Sigmoid colon (tissue), 7 donors: Measurements from ENCODE around the gene PALM3. TPM values are rescaled to one million over a fixed set of nuclear protein-coding genes. Genes with fewer than 3 reads are reported as not detected.
A peak's percentile ranks its signal among the peaks of the same experiment; 100 is the strongest.

Experiments
- DNase-seq: peaks from one replicate; pipeline ENCODE4 v3.0.0-alpha.2; 2019
- H3K27ac ChIP-seq, 4 donors: fragments of 200-600 bp; sonication (generic); one replicate each; pipeline ENCODE4 v1.5.1; 2016 to 2019; ENCODE audit warnings: mild to moderate bottlenecking in 1 of 4
- H3K27me3 ChIP-seq, 3 donors: fragments of 200-600 bp; sonication (generic); one replicate each; pipeline ENCODE4 v1.5.1; 2019; ENCODE audit warnings: mild to moderate bottlenecking in 1 of 3
- H3K36me3 ChIP-seq, 4 donors: fragments of 200-600 bp; sonication (generic); one replicate each; pipeline ENCODE4 v1.5.1; 2016 to 2019
- H3K4me1 ChIP-seq, 4 donors: fragments of 200-600 bp; sonication (generic); one replicate each; pipeline ENCODE4 v1.5.1; 2017 to 2019
- H3K4me3 ChIP-seq, 4 donors: fragments of 200-600 bp; sonication (generic); one replicate each; pipeline ENCODE4 v1.5.1; 2017 to 2019; ENCODE audit warnings: mild to moderate bottlenecking in 2 of 4, moderate library complexity in 1 of 4
- H3K9me3 ChIP-seq, 4 donors: fragments of 200-600 bp in 3 of 4; sonication (generic) in 3 of 4; one replicate each; pipeline versions ENCODE4 v1.5.1 to v1.6.1; 2013 to 2019
- EP300 ChIP-seq, 4 donors: sonication (generic); formaldehyde crosslinking; IDR thresholded peaks; one replicate each; pipeline ENCODE4 v1.6.1; 2017; ENCODE audit warnings: antibody characterized with exemption in 4 of 4
- POLR2A ChIP-seq, 2 donors: fragments of 450-650 bp; IDR thresholded peaks; one replicate each; pipeline ENCODE4 v1.6.1; 2016; ENCODE audit warnings: antibody characterized with exemption in 2 of 2, mild to moderate bottlenecking in 2 of 2, moderate library complexity in 2 of 2
- POLR2AphosphoS5 ChIP-seq, 4 donors: sonication (generic); formaldehyde crosslinking; IDR thresholded peaks; one replicate each; pipeline ENCODE4 v1.6.1; 2017; ENCODE audit warnings: antibody characterized with exemption in 4 of 4
- WGBS, 2 donors: extraction: QIAGEN DNeasy Blood & Tissue Kit; methylation state at CpG; one replicate each; pipeline ENCODE4 v1.1.7; 2013; 5-methylcytosine and 5-hydroxymethylcytosine counted together
- intact Hi-C: fragments of 100-400 bp; cut with DNase I; formaldehyde crosslinking; loops from one replicate; pipeline ENCODE4 v1.15.1; 2023
- polyA plus RNA-seq, 3 donors: library from polyadenylated mRNA; stranded (reverse); fragments of 200-250 nt; gene quantifications; one replicate each; pipeline ENCODE4 v1.2.3, GENCODE V29; 2013
- total RNA-seq, 4 donors: library from RNA; depleted of rRNA; stranded (reverse); fragments of >200 nt; gene quantifications; one replicate each; pipeline ENCODE4 v1.1.0, GENCODE V29; 2016
- TF ChIP-seq, protein P1 (sequence below), 4 experiments: fragments of 450-650 bp in 3 of 4; fragments of 200-600 bp in 1 of 4; IDR thresholded peaks; one replicate each; pipeline ENCODE4 v1.5.1; 2016 to 2019; ENCODE audit warnings: antibody characterized with exemption in 4 of 4, mild to moderate bottlenecking in 3 of 4, moderate library complexity in 2 of 4
- donor health status: healthy with polysubstance abuse.
- donor health status: Bipolar disorder and iron deficiency.
- donor health status: healthy.

The PALM3 gene
- total and polyA plus RNA-seq, 7 donors, result 0.41 to 1.5 (median 0.66) TPM; not detected in 4

DNA sequence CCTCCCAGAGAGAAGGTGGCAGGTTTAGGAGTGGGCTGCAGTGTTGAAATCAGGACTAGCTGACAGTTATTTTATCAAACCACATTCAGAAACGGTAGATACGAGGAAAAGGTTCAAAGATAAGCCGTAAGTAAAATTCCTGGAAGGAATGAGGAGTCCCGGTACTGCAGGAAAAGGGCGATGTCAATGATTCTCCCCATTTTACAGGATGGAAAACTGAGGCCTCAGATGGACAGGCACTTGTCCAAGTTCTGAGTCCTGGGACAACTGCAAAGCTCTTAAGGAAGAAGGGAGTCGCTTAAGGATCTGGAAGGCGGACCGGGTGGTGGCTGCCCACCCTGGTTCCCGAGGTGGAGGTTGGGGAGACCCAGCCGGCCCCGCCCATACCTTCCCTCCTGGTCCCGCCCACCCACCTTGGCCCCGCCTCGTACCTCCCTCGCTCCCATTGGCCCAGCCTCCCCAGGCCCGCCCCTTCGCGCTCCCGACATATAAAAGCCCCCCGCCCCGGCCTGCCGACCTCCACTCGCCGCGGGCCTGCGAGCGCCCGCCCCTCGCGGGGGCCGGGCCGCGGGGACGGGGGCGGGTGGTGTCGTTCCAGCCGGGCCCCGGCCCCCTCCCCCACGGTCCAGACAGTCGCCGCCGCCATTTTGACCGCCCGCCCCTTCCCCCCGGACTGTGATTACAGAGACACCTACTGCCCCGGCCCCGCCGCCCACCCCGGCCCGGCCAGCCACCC, 56.4 kb downstream of the PALM3 start:
- H3K27me3 ChIP-seq, result no peaks in the 10 kb centered on the region
- no peaks in the 10 kb centered on the region for H3K36me3 ChIP-seq
- no peaks in the 10 kb centered on the region for H3K9me3 ChIP-seq
- DNase-seq, result peak; percentile 96
- H3K4me3 ChIP-seq, result peak overlapping the region; percentile 67 to 97 (median 96)
- peaks cover 0 to 30% (median 24%) of the 10 kb centered on the region in 4 donors for H3K4me1 ChIP-seq
- intact Hi-C loops, result loop anchor here (1.0 to 10.0 kb wide), 3 partner anchors 53 to 211 kb away; partner anchors contain the start of genes DCAF15, MISP3 and ZSWIM4
- 2 to 6% methylated on average over 50 of the region's 50 CpGs for WGBS, 2 donors
- H3K27ac ChIP-seq, result peak overlapping the region; percentile 98 to 100 (median 99)
- TF ChIP-seq POLR2AphosphoS5 (IDR thresholded peaks at IDR 0.05) (peak in 1 of 4 donors; percentile 46), EP300 (IDR thresholded peaks at IDR 0.05) (no peak)
- TF ChIP-seq, protein P1, sequence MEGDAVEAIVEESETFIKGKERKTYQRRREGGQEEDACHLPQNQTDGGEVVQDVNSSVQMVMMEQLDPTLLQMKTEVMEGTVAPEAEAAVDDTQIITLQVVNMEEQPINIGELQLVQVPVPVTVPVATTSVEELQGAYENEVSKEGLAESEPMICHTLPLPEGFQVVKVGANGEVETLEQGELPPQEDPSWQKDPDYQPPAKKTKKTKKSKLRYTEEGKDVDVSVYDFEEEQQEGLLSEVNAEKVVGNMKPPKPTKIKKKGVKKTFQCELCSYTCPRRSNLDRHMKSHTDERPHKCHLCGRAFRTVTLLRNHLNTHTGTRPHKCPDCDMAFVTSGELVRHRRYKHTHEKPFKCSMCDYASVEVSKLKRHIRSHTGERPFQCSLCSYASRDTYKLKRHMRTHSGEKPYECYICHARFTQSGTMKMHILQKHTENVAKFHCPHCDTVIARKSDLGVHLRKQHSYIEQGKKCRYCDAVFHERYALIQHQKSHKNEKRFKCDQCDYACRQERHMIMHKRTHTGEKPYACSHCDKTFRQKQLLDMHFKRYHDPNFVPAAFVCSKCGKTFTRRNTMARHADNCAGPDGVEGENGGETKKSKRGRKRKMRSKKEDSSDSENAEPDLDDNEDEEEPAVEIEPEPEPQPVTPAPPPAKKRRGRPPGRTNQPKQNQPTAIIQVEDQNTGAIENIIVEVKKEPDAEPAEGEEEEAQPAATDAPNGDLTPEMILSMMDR (IDR thresholded peaks at IDR 0.05), result no peak

- Histone ChIP-seq H3K36me3 (no peaks in the 10 kb centered on the region), H3K27me3 (no peaks in the 10 kb centered on the region), H3K4me3 (peak overlapping the region in 2 of 4 donors; percentile 97), H3K4me1 (peaks cover 0 to 30% (median 24%) of the 10 kb centered on the region in 4 donors), H3K9me3 (no peaks in the 10 kb centered on the region), H3K27ac (peak overlapping the region; percentile 98 to 100 (median 99))
- TF ChIP-seq POLR2A (IDR thresholded peaks at IDR 0.05) (no peak), POLR2AphosphoS5 (IDR thresholded peaks at IDR 0.05) (peak in 1 of 4 donors; percentile 53)
- 12 to 25% methylated on average over 14 of the region's 14 CpGs for WGBS, 2 donors
- intact Hi-C loops, result loop anchor here (10.0 kb wide), 1 partner anchor 210 kb away; the partner anchor contains the start of gene ZSWIM4
- DNase-seq, result peak; percentile 79
Observed at GRCh38 chr19:14004619-14005348, 57.1 kb downstream of the PALM3 start.

Other genes with a start within 250 kb of the PALM3 start
- not detected for gene NANOS3, start 184.9 kb downstream of the PALM3 start, total RNA-seq
- gene NANOS3, start 184.9 kb downstream of the PALM3 start, polyA plus RNA-seq, result under 1 TPM in 1 of 3 donors, not detected in 2; 0.16 TPM
- gene BRME1, start 156.0 kb downstream of the PALM3 start, total RNA-seq, result 1 to 10 TPM in 3 of 4 donors, under 1 TPM in 1; 0.99 to 3.6 (median 1.3) TPM
- gene BRME1, start 156.0 kb downstream of the PALM3 start, polyA plus RNA-seq, result 1 to 10 TPM; 1.8 to 9.0 (median 3.2) TPM
- gene CC2D1A, start 155.9 kb downstream of the PALM3 start, total RNA-seq, result 10 to 100 TPM; 15.0 to 33.5 (median 21.4) TPM
- 10 to 100 TPM; 38.4 to 88.2 (median 65.7) TPM for gene CC2D1A, start 155.9 kb downstream of the PALM3 start, polyA plus RNA-seq
- gene PODNL1, start 123.7 kb downstream of the PALM3 start, total RNA-seq, result not detected
- 1 to 10 TPM; 2.5 to 5.4 (median 2.9) TPM for gene PODNL1, start 123.7 kb downstream of the PALM3 start, polyA plus RNA-seq
- gene DCAF15, start 109.6 kb downstream of the PALM3 start, total RNA-seq, result 10 to 100 TPM in 3 of 4 donors, 1 to 10 TPM in 1; 7.9 to 14.6 (median 12.1) TPM
- 10 to 100 TPM; 10.2 to 46.2 (median 11.3) TPM for gene DCAF15, start 109.6 kb downstream of the PALM3 start, polyA plus RNA-seq
- gene RFX1, start 55.8 kb downstream of the PALM3 start, total RNA-seq, result 1 to 10 TPM; 1.6 to 5.0 (median 1.9) TPM
- 1 to 10 TPM; 2.1 to 7.9 (median 3.0) TPM for gene RFX1, start 55.8 kb downstream of the PALM3 start, polyA plus RNA-seq
- 1 to 10 TPM in 1 of 4 donors, not detected in 3; 1.1 TPM for gene RLN3, start 33.9 kb downstream of the PALM3 start, total RNA-seq
- gene RLN3, start 33.9 kb downstream of the PALM3 start, polyA plus RNA-seq, result not detected
- 1 to 10 TPM; 1.4 to 2.5 (median 1.5) TPM for gene IL27RA, start 30.3 kb downstream of the PALM3 start, total RNA-seq
- 10 to 100 TPM in 1 of 3 donors, 1 to 10 TPM in 1, under 1 TPM in 1; 0.60 to 10.3 (median 1.6) TPM for gene IL27RA, start 30.3 kb downstream of the PALM3 start, polyA plus RNA-seq
- gene MISP3, start 10.7 kb upstream of the PALM3 start, total RNA-seq, result 1 to 10 TPM; 1.4 to 3.8 (median 1.7) TPM
- gene MISP3, start 10.7 kb upstream of the PALM3 start, polyA plus RNA-seq, result 10 to 100 TPM; 22.7 to 26.4 (median 25.2) TPM
- not detected for gene C19orf67, start 23.7 kb upstream of the PALM3 start, total RNA-seq
- gene C19orf67, start 23.7 kb upstream of the PALM3 start, polyA plus RNA-seq, result under 1 TPM in 1 of 3 donors, not detected in 2; 0.06 TPM
- gene SAMD1, start 28.7 kb upstream of the PALM3 start, total RNA-seq, result 10 to 100 TPM in 3 of 4 donors, 1 to 10 TPM in 1; 8.7 to 28.2 (median 11.9) TPM
- 10 to 100 TPM; 15.6 to 40.9 (median 22.4) TPM for gene SAMD1, start 28.7 kb upstream of the PALM3 start, polyA plus RNA-seq
- 10 to 100 TPM; 33.6 to 36.6 (median 35.2) TPM for gene PRKACA, start 55.7 kb upstream of the PALM3 start, total RNA-seq
- 10 to 100 TPM; 43.2 to 59.1 (median 51.3) TPM for gene PRKACA, start 55.7 kb upstream of the PALM3 start, polyA plus RNA-seq
- gene ASF1B, start 74.5 kb upstream of the PALM3 start, total RNA-seq, result 1 to 10 TPM in 3 of 4 donors, not detected in 1; 1.1 to 2.0 (median 1.4) TPM
- 10 to 100 TPM in 2 of 3 donors, 1 to 10 TPM in 1; 3.6 to 26.9 (median 13.6) TPM for gene ASF1B, start 74.5 kb upstream of the PALM3 start, polyA plus RNA-seq
- 10 to 100 TPM; 11.1 to 37.5 (median 19.1) TPM for gene ADGRL1, start 144.1 kb upstream of the PALM3 start, total RNA-seq
- 10 to 100 TPM in 1 of 3 donors, 1 to 10 TPM in 2; 3.0 to 28.8 (median 4.6) TPM for gene ADGRL1, start 144.1 kb upstream of the PALM3 start, polyA plus RNA-seq